Measurements from ENCODE around the gene EPS8L2.

DNA sequence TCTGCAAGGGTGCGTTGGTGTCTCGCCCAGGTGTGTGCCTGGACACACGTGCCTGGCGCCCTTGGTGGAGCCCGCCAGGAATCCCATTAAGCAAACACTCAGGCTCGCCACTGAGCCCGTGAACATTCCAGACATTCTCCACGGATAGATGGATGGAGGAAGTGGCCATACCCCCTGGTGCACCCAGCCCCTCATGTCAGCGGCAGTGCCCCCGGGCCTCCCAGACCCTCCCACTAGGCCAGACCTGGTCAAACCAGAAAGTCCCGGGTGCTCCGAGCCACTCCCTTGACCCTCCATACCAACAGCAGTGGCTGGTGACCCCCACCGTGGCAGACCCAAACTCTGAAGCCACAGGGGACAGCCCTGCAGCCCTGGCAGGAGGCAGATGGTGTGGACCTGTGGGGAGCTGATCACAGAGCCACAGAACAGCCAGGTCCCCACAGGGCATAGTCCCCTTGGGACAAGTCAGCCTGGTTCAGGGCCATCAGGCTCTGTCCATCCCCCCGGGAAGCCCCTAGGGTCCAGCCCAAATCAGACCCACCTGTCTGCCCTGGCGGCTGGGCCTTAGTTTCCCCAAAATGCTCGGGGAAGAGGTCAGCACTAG, 1.9 kb downstream of the EPS8L2 start:
- TF ChIP-seq, protein P1, sequence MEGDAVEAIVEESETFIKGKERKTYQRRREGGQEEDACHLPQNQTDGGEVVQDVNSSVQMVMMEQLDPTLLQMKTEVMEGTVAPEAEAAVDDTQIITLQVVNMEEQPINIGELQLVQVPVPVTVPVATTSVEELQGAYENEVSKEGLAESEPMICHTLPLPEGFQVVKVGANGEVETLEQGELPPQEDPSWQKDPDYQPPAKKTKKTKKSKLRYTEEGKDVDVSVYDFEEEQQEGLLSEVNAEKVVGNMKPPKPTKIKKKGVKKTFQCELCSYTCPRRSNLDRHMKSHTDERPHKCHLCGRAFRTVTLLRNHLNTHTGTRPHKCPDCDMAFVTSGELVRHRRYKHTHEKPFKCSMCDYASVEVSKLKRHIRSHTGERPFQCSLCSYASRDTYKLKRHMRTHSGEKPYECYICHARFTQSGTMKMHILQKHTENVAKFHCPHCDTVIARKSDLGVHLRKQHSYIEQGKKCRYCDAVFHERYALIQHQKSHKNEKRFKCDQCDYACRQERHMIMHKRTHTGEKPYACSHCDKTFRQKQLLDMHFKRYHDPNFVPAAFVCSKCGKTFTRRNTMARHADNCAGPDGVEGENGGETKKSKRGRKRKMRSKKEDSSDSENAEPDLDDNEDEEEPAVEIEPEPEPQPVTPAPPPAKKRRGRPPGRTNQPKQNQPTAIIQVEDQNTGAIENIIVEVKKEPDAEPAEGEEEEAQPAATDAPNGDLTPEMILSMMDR (IDR thresholded peaks at IDR 0.05) = no peak
- no peak for TF ChIP-seq POLR2AphosphoS5 (IDR thresholded peaks at IDR 0.05)
- no peak for TF ChIP-seq POLR2A (IDR thresholded peaks at IDR 0.05)

Measured in prostate gland (tissue), 2 donors.